OCI-LY3 (cell line): ENCODE data around the gene KDM1A.

Experiments
- CTCF ChIP-seq: fragments of 200-600, 300-600 bp; sonication (generic); IDR thresholded peaks from 2 replicates; pipeline ENCODE4 v1.5.1; 2014; ENCODE audit warnings: antibody characterized with exemption, low read length, low read depth
- EZH2phosphoT487 ChIP-seq: fragments of 200-600 bp; shearing (Covaris generic); IDR thresholded peaks from 2 replicates; pipeline ENCODE4 v1.6.1; 2018; ENCODE audit warnings: antibody characterized with exemption, mixed run types, low read depth

GRCh38 chr1:23029337-23029736 lies 10.1 kb downstream of the KDM1A start:
- TF ChIP-seq CTCF (no peak), EZH2phosphoT487 (no peak)
